ENCODE data around the gene PEAR1.

- TF ChIP-seq CTCF (IDR thresholded peaks at IDR 0.05; ENCODE audit: insufficient read depth, low read length) (no peak), REST (IDR thresholded peaks at IDR 0.05; ENCODE audit: insufficient replicate concordance, low read depth) (no peak), POLR2AphosphoS5 (IDR thresholded peaks at IDR 0.05; ENCODE audit: low read depth) (no peak), GABPA (IDR thresholded peaks at IDR 0.05; ENCODE audit: low read depth) (no peak), SPI1 (IDR thresholded peaks at IDR 0.05; ENCODE audit: borderline replicate concordance, low read depth) (no peak)
Observed at GRCh38 chr1:156844102-156844501, 49.4 kb upstream of the PEAR1 start.
